ENCODE data around the gene CXCL14. TPM values are rescaled to one million over a fixed set of nuclear protein-coding genes. Genes with fewer than 3 reads are reported as not detected.
A peak's percentile ranks its signal among the peaks of the same experiment; 100 is the strongest.

CXCL14 gene
- total RNA-seq, 1 donor = 0.18 TPM

GRCh38 chr5:135559354-135559753 lies 19.4 kb downstream of the CXCL14 start:
- peak; percentile 13 for DNase-seq (ENCODE audit: low read depth)
- H3K4me3 ChIP-seq (ENCODE audit: low read depth, low read length) = no peak overlapping the region
- no peak for TF ChIP-seq CTCF (IDR thresholded peaks at IDR 0.05; ENCODE audit: insufficient read depth, low read length)

- H3K4me3 ChIP-seq (ENCODE audit: low read depth, low read length) = no peak overlapping the region
- TF ChIP-seq CTCF (IDR thresholded peaks at IDR 0.05; ENCODE audit: insufficient read depth, low read length) = no peak
- DNase-seq (ENCODE audit: low read depth) = no peak
These were observed 21.5 kb downstream of the CXCL14 start for GRCh38 chr5:135557076-135557838.

GRCh38 chr5:135556620-135557019 lies 22.2 kb downstream of the CXCL14 start:
- TF ChIP-seq CTCF (IDR thresholded peaks at IDR 0.05; ENCODE audit: insufficient read depth, low read length) = no peak
- DNase-seq (ENCODE audit: low read depth) = no peak
- H3K4me3 ChIP-seq (ENCODE audit: low read depth, low read length) = no peak overlapping the region

- no peak for TF ChIP-seq CTCF (IDR thresholded peaks at IDR 0.05; ENCODE audit: insufficient read depth, low read length)
- H3K4me3 ChIP-seq (ENCODE audit: low read depth, low read length) = no peak overlapping the region
- DNase-seq (ENCODE audit: low read depth) = no peak
These were observed 23.3 kb downstream of the CXCL14 start for GRCh38 chr5:135555530-135555929.

GRCh38 chr5:135553688-135554462 lies 24.9 kb downstream of the CXCL14 start:
- DNase-seq (ENCODE audit: low read depth) = peak; percentile 17
- no peak overlapping the region for H3K4me3 ChIP-seq (ENCODE audit: low read depth, low read length)
- peak; percentile 39 for TF ChIP-seq CTCF (IDR thresholded peaks at IDR 0.05; ENCODE audit: insufficient read depth, low read length)

- no peak overlapping the region for H3K4me3 ChIP-seq (ENCODE audit: low read depth, low read length)
- peak; percentile 88 for TF ChIP-seq CTCF (IDR thresholded peaks at IDR 0.05; ENCODE audit: insufficient read depth, low read length)
- peak; percentile 84 for DNase-seq (ENCODE audit: low read depth)
These were observed 27.0 kb downstream of the CXCL14 start for GRCh38 chr5:135551593-135552447.

Measured in fibroblast of the aortic adventitia (primary cell).